NCI-H2107 treated with DMSO at 0.1 percent for 48 hours (cell line): ENCODE data around the gene CD163L1.

ENCODE experiments used
- DNase-seq: peaks from one replicate; lab custom pipeline; 2025; ENCODE audit not compliant: unreplicated experiment; lab: John Stamatoyannopoulos, UW

CD163L1 gene

GRCh38 chr12:7411343-7411742 is 32.6 kb downstream of the CD163L1 start:
- no peak for DNase-seq

GRCh38 chr12:7404275-7404674 is 39.7 kb downstream of the CD163L1 start:
- DNase-seq: no peak

- no peak for DNase-seq
These were observed 40.5 kb downstream of the CD163L1 start for GRCh38 chr12:7403466-7403865.

- no peak for DNase-seq
These were observed 44.9 kb downstream of the CD163L1 start for GRCh38 chr12:7399089-7399488.

DNA sequence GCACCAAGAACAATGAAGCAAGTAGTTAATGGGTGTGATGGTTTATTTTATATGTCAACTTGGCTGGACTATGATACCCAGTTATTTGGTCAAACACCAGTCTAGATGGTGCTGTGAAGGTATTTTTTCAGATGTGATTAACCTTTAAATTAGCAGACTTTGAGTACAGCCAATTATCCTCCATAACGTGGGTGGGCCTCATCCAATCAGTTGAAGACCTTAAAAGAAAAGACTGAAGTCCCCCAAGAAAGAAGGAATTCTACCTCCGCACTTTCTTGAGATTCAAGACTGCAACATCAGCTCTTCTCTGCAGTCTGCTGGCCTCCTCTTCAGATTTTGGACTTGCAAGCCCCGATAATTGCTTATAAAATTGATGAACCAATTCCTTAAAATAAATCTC is 47.5 kb downstream of the CD163L1 start:
- DNase-seq: no peak

- DNase-seq: no peak
These were observed 48.0 kb downstream of the CD163L1 start for GRCh38 chr12:7395950-7396349.

GRCh38 chr12:7387289-7387688 is 56.7 kb downstream of the CD163L1 start:
- DNase-seq: no peak

DNA sequence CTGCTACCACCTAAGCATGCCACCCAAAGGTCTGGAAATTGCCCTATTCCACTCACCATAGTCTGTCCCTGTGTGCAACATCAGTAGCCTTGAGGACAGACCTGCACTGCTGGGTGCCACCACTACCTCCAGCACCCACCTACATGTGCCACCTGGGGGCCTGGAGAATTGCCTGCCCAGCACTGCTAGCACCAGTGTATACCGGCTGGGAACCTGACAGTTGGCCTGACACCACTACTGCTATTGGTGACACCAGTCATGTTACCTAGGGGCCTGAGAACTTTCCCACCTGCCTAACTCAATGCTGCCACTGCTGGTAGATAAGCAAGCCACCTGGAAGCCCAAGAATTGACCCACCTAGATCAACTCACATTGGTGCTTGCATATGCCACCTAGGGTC is 60.8 kb downstream of the CD163L1 start:
- no peak for DNase-seq

GRCh38 chr12:7376196-7376595 is 67.8 kb downstream of the CD163L1 start:
- no peak for DNase-seq

DNA sequence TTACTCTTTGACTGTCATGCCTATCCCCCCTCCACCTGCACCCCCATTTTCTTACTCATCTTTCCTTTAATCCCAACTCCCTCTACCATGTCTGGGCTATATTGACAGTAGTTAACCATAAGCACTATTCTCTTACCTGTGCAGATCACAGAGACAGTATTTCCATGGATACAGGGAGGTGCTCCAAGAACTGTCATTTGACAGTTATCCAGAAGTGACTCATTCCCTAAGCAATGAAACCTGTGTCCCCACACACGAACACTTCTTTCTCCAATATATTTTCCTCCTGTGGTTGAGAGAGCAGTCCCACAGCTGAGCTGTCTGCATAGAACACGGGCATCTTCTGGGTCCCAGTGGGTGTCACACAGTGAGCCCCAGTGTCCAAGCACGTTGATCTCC is 68.8 kb downstream of the CD163L1 start:
- DNase-seq: no peak

DNA sequence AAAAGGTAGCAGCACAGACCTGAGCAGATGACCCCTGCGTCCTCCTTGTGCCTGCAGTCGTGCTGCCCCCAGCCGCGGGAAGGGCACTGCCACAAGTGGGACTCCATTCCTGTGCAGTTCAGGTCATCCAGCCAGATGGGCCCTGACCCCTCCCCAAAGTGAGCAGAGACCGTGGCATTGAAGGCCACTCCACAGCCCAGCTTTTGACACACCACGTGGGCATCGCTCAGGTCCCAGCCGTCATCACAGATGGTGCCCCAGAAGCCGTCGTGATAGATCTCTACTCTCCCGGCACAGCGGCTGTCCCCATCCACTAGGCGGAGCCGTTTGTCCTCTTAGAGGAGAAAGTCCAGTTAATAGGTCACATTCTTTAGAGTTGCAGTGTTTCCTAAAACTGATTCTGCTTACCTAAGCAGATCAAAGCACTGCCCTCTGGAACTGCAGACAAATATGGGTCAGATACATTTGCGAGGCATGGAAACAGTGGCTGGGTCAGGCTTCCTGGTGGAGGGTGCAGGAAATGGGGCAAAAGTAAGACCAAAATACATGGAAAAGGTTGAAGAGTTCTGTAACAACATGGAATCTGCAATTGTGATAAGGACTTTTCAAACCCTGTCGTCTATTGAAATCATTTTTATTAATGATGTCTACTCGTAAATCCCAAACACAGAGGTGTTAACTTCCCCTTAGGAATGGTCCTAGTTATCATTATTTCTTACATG is 69.4 kb downstream of the CD163L1 start:
- DNase-seq: no peak

GRCh38 chr12:7373226-7373625 is 70.7 kb downstream of the CD163L1 start:
- no peak for DNase-seq

- DNase-seq: no peak
These were observed 74.7 kb downstream of the CD163L1 start for GRCh38 chr12:7369274-7369729.

DNA sequence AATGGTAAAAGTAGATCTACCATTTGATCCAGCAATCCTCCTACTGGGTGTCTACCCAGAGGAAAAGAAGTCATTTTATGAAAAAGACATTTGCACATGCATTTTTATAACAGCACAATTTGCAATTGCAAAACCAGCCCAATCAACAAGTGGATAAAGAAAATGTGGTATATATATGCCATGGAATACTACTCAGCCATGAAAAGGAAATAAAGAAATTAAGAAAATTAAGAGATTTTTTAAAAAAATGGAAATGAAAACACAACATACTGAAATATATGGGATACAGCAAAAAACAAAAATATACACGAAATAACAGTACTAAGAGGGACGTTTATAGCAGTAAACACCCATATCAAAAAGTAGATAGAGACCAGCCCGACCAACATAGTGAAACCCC is 81.2 kb downstream of the CD163L1 start:
- DNase-seq: no peak

GRCh38 chr12:7361265-7361664 is 82.7 kb downstream of the CD163L1 start:
- no peak for DNase-seq

DNA sequence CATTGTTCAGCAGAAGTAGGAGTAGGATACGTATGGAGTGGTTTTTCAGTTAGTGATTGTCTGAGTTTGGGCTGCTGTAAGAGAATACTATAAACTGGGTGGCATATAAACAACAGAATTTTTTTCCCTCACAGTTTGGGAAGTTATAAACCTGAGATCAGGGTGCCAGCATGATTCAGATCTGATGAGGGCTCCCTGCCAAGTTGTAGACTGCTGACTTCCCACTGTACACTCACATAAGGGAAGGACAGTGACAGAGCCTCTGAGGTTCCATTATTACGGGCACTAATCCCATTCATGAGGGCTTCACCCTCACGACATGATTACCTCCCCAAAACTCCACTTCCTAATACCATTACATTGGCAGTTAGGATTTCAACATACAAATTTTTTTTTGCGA is 89.4 kb downstream of the CD163L1 start:
- no peak for DNase-seq

DNA sequence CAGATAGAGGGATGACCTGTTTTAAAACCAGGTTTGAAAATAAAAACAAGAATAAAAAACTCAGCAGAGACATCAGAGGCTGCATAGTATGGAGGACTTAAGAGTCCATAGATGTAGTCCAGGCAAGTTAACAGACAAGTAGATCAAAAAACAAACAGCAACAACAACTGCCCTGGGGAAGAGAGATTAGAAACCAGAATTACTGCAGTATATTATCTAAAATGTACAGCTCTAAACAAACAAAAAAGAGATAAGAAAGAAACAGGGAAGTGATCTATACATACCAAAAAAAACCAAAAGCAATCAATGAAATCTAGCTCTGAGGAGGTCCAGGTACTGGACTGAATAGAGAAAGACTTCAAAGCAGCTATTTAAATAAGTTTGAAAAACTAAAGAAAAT is 91.3 kb downstream of the CD163L1 start:
- DNase-seq: no peak

GRCh38 chr12:7351177-7351576 is 92.8 kb downstream of the CD163L1 start:
- DNase-seq: no peak

DNA sequence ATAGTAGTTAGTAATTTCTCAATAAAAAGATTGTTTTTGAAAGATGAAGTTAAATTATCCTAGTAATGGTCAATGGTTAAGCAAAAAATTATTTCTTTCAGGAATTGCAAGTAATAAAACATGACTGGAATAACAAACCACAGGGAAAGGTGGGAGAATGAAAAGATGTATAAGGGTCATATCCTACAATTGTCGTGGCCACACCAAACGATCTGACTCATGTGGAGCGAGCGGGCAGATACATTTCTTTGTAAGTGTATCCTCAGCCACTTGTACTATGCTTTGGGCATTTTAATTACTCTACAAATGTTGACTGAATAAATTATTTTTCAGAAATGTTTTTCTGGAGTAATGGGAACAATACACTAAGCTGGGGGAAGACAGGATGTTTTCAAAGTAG is 94.5 kb downstream of the CD163L1 start:
- DNase-seq: no peak

DNA sequence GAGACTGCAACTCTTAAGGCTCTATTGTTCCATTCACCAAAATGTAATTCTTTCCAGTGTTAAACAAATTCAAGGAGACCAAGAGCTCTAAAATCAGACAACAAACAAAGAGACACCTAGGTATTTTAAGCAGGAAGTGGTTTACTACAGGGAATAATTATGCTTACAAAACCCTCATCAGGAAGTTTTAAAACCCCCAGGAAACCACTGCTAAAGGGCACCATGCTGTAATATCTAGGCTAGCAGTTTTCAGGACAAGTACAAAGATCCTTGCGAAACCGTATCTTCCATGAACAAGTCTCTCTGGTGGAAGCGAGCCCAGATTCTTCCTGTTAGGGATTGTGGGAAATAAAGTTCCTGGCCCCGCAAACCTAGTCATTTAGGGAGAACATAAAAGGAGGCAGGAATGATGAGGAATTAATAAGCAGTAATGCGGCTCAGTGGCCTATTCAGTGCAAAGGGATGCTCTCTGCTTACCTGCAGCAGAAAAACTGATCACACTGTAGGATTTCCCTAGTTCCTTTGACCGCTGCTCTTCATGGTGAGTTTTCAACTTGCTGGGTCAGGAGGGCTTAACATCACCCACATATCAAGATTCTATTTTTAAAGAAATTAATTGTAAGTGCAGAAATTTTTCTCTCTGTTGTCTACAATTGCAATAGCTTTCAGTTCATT is 97.3 kb downstream of the CD163L1 start:
- no peak for DNase-seq

- DNase-seq: no peak
These were observed 98.9 kb downstream of the CD163L1 start for GRCh38 chr12:7344833-7345606.

DNA sequence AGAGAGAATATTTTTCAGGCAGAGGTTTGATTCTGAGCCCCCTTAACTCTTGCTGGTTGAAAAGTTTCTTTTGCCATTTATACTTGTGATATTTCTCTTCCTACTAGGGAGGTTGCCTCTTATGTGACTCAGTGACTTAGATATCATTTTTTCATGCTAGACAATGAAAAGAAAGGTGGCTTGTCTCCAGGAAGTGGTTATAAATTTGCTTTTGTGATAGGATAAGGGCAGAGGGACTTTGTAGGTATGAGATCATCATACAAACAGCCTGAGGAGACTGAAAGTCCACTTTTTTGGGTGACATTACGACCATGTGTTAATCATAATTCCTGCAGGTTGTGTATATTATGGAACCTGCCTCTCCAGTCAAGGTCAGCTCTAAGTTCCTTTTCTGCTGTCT is 104.3 kb downstream of the CD163L1 start:
- no peak for DNase-seq
